ENCODE data around the gene SLC1A7.
"Not testable (repeated sequence)": the region's sequence is repeated elsewhere in the genome, so short reads cannot be mapped to it uniquely, and the experiment has no call there.

The SLC1A7 gene

DNA sequence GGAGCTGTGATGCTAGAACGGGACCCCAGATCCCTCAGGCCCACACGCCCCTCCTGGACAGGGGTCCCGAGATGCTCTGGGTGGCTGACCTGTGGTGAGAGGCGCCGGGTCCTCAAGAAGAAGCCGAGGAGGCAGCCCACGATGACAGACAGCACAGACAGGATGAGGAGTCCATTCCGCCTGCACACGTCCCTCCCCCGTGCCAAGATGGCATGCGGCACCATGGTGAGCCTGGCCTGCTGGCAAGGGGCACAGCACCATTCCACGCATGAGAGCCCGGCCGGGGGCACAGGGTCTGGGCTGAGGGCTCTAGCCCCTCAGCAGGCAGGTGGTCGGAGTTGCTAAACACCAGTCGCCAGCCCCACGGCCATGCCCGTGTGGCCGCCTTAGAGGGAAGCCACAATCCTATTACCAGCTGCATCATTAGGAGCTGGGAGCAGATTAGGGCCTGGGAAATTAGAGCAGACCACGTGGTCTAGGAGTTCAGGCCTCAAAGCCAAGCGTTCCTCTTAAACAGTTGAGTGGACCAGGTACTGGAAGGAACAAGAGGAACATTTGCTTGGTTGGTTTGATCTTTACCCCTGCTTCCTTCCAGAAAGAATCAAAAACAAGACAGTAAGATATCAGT is at the start of gene SLC1A7:
SLC1A7 (minus strand) TSS at position 413 of the 628 bp plus-strand sequence; CDS start at position 224, 189 bp downstream.
- peaks cover 7% of the 10 kb centered on the region for H3K9me3 Mint-ChIP-seq
- no peak for DNase-seq
- no peak within 1 kb of the TSS for H3K27ac Mint-ChIP-seq
- no peaks in the 10 kb centered on the region for H3K4me1 Mint-ChIP-seq (ENCODE audit: low read depth)
- no peak within 1 kb of the TSS for H3K4me3 Mint-ChIP-seq
- H3K27me3 Mint-ChIP-seq: no peaks in the 10 kb centered on the region
- no peaks in the 10 kb centered on the region for H3K36me3 Mint-ChIP-seq (ENCODE audit: low read depth)

GRCh38 chr1:53190210-53190611 is 47.8 kb upstream of the SLC1A7 start:
- H3K4me1 Mint-ChIP-seq (ENCODE audit: low read depth): no peaks in the 10 kb centered on the region

GRCh38 chr1:53189061-53189460 is 46.6 kb upstream of the SLC1A7 start:
- H3K27me3 Mint-ChIP-seq: peaks cover 3% of the 10 kb centered on the region
- no peaks in the 10 kb centered on the region for H3K36me3 Mint-ChIP-seq (ENCODE audit: low read depth)
- no peak for DNase-seq
- H3K9me3 Mint-ChIP-seq: peaks cover 2% of the 10 kb centered on the region
- no peak overlapping the region for H3K4me3 Mint-ChIP-seq
- no peaks in the 10 kb centered on the region for H3K4me1 Mint-ChIP-seq (ENCODE audit: low read depth)
- H3K27ac Mint-ChIP-seq: no peak overlapping the region

More at GRCh38 chr1:53190210-53190611, 47.8 kb upstream of the SLC1A7 start:
- no peaks in the 10 kb centered on the region for H3K36me3 Mint-ChIP-seq (ENCODE audit: low read depth)
- peaks cover 3% of the 10 kb centered on the region for H3K27me3 Mint-ChIP-seq
- no peak overlapping the region for H3K4me3 Mint-ChIP-seq
- DNase-seq: no peak
- no peak overlapping the region for H3K27ac Mint-ChIP-seq
- peaks cover 2% of the 10 kb centered on the region for H3K9me3 Mint-ChIP-seq

DNA sequence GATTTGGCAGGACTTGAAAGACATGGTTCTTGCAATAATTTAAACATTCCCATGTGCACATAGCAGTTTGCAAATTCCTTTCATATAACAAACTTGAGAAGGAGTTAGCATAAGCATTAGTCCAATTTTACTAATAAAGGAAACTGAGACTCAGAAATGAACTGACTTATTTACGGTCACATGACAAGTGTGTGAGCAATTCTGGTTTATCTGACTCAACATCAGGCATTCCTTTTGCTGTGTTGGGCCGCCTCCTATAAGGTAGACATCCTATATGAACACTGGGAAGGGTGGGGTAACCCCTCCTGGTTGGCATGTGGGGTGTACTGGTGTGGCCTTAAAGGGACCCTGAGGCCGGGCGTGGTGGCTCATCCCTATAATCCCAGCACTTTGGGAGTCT is 45.7 kb upstream of the SLC1A7 start:
- Mint-ChIP-seq H3K9me3 (peaks cover 2% of the 10 kb centered on the region), H3K4me3 (no peak overlapping the region), H3K27me3 (peaks cover 3% of the 10 kb centered on the region), H3K36me3 (ENCODE audit: low read depth) (no peaks in the 10 kb centered on the region), H3K27ac (no peak overlapping the region), H3K4me1 (ENCODE audit: low read depth) (no peaks in the 10 kb centered on the region)
- DNase-seq: no peak

DNA sequence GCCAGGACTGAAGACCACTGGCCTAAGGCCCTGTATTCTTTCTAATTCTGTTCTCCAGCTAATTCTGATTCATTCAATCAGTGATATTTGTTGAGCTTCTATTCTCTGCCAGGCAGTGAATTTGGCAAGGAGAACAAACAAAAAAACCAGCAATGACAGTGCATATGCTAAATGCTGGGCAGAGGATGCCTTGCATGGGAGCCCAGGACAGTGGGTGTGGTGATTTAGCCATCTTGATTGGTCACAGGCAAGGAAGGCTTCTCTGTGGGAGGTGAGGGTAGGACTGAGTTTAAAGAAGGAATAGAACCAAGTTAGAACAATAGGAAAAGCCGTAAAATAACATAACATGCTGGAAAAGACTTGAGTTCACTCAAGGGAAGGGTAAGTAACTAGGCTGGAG is 45.0 kb upstream of the SLC1A7 start:
- Mint-ChIP-seq H3K27me3 (peaks cover 3% of the 10 kb centered on the region), H3K36me3 (ENCODE audit: low read depth) (no peaks in the 10 kb centered on the region), H3K4me1 (ENCODE audit: low read depth) (no peaks in the 10 kb centered on the region), H3K4me3 (no peak overlapping the region), H3K9me3 (peaks cover 2% of the 10 kb centered on the region), H3K27ac (no peak overlapping the region)
- DNase-seq: no peak

- H3K36me3 Mint-ChIP-seq (ENCODE audit: low read depth): no peaks in the 10 kb centered on the region
- H3K4me3 Mint-ChIP-seq: no peak overlapping the region
- no peak for DNase-seq
- no peak overlapping the region for H3K27ac Mint-ChIP-seq
- H3K27me3 Mint-ChIP-seq: peaks cover 3% of the 10 kb centered on the region
- H3K4me1 Mint-ChIP-seq (ENCODE audit: low read depth): no peaks in the 10 kb centered on the region
- H3K9me3 Mint-ChIP-seq: no peaks in the 10 kb centered on the region
Observed at GRCh38 chr1:53186533-53186932, 44.1 kb upstream of the SLC1A7 start.

DNA sequence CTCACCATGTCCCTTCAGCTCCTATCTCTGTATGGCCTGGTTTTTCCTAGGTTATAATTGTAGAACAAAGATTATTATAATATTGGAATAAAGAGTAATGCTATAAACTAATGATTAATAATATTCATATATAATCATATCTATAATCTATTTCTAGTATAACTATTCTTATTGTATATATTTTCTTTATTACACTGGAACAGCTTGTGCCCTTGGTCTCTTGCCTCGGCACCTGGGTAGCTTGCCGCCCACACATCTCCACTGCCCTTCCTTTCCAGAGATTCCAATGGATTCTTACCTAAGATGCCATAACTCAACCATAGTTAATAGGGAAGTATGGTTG is 43.5 kb upstream of the SLC1A7 start:
- DNase-seq; H3K4me1 Mint-ChIP-seq (ENCODE audit: low read depth); H3K4me3 Mint-ChIP-seq; H3K27ac Mint-ChIP-seq; H3K36me3 Mint-ChIP-seq (ENCODE audit: low read depth); H3K27me3 Mint-ChIP-seq; H3K9me3 Mint-ChIP-seq: not testable (repeated sequence)

DNA sequence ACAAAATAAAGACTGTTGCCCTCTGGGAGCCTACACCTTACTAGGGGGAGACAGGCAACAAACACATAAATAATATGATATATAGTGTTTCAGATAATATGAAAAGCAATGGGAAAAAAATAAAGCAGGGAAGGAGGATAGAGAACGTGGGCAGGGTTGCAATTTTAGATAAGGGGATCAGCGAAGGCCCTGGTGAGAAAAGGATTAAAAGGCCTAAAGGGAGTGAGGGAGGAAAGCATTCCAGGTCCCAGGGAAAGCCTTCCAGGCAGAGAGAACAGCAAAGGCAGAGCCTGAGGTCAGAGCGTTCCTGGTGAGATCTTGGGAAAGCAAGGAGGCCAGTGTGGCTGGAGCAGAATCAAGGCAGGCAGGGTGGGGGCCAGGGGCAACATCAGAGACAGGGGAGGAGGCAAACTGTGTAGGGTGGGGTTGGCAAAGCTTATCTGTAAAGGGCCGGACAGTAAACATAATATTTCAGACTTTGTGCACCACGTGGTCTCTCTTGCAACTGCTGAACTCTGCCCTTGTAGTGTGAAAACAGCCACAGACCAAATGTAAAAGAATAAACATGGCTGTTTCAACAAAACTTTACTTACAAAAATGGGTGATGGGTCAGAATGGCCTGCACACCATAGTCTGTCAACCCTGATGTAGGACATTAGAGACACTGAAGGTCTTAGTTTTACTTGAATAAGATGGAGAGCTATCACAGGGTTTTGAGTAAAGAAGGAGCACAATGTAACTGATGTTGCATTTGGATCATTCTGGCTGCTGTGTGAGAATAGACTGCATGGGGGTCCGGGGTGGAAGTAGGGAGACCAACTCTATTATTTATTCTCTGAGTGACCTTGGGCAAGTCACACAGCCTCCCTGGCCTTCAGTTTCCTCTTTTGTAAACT is 40.9 kb upstream of the SLC1A7 start:
- Mint-ChIP-seq H3K36me3 (ENCODE audit: low read depth) (no peaks in the 10 kb centered on the region), H3K9me3 (no peaks in the 10 kb centered on the region), H3K4me3 (no peak overlapping the region), H3K27ac (no peak overlapping the region), H3K27me3 (peaks cover 7% of the 10 kb centered on the region), H3K4me1 (ENCODE audit: low read depth) (no peaks in the 10 kb centered on the region)
- DNase-seq: no peak

- H3K27ac Mint-ChIP-seq: no peak overlapping the region
- no peak for DNase-seq
- no peaks in the 10 kb centered on the region for H3K4me1 Mint-ChIP-seq (ENCODE audit: low read depth)
- no peaks in the 10 kb centered on the region for H3K36me3 Mint-ChIP-seq (ENCODE audit: low read depth)
- H3K9me3 Mint-ChIP-seq: no peaks in the 10 kb centered on the region
- peaks cover 7% of the 10 kb centered on the region for H3K27me3 Mint-ChIP-seq
- H3K4me3 Mint-ChIP-seq: no peak overlapping the region
Observed at GRCh38 chr1:53182716-53183094, 40.3 kb upstream of the SLC1A7 start.

GRCh38 chr1:53182111-53182593 is 39.7 kb upstream of the SLC1A7 start:
- Mint-ChIP-seq H3K4me3 (no peak overlapping the region), H3K9me3 (no peaks in the 10 kb centered on the region), H3K27me3 (peaks cover 6% of the 10 kb centered on the region), H3K4me1 (ENCODE audit: low read depth) (no peaks in the 10 kb centered on the region), H3K27ac (no peak overlapping the region), H3K36me3 (ENCODE audit: low read depth) (no peaks in the 10 kb centered on the region)
- DNase-seq: peak; percentile 86

DNA sequence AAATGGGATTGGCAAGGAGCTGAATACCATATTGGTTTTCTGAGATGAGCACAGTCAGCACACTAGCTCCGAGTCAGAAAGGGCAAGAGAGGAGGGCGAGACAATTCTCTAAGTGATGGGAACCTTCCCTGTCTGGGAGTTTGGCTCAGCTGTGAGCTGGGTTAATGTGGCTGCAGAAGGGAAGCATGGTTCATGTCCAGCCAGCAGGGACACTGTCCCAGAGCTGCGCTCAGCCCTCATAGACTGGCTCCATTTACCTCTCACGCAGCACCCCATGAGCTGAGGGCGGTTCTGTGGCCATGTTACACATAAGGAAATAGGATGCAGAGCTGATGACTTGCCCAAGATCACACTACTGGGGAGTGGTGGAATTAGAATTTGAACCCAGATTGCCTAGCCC is 38.5 kb upstream of the SLC1A7 start:
- DNase-seq: no peak
- Mint-ChIP-seq H3K4me3 (no peak overlapping the region), H3K27ac (no peak overlapping the region), H3K27me3 (peaks cover 11% of the 10 kb centered on the region), H3K4me1 (ENCODE audit: low read depth) (no peaks in the 10 kb centered on the region), H3K9me3 (no peaks in the 10 kb centered on the region), H3K36me3 (ENCODE audit: low read depth) (no peaks in the 10 kb centered on the region)

- Mint-ChIP-seq H3K4me3 (no peak overlapping the region), H3K4me1 (ENCODE audit: low read depth) (no peaks in the 10 kb centered on the region), H3K36me3 (ENCODE audit: low read depth) (no peaks in the 10 kb centered on the region), H3K27me3 (peaks cover 15% of the 10 kb centered on the region), H3K27ac (no peak overlapping the region), H3K9me3 (no peaks in the 10 kb centered on the region)
- no peak for DNase-seq
Observed at GRCh38 chr1:53180226-53180625, 37.8 kb upstream of the SLC1A7 start.

DNA sequence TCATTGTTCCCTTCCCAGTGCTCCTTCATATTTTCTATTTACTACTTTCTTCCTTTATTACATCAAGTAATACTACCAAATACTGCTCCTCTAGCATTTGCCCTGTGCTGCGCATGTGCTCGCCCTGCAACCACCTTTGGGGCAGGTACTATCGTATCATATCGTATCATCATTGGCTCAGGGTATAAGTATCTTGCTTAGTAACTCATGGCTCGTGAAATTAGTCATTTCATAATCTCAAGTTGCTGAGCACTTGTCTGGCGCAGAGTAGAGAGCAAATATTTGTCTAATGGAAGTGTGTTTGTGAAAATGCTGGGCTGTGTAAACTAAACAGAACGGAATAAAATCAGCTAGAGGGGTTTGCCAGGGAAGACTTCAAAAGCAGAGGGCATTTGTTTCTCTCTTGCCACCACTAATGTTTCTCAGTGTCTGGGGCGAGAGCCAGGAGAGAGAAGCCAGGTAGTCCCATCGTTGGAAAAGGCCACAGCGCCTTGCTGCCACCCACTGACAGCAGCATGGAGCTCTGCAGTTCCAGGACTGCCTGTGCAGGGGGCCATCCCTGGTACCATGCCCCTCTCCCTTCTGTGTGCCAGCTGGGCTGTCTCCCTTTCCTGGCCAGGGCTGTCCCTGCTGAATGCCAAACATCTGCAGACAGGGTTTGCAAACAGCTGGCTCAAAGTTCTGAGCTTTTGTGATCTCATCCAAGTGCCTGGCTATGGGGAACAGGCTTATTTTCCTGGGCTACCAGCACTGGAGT is 34.2 kb upstream of the SLC1A7 start:
- no peak overlapping the region for H3K4me3 Mint-ChIP-seq
- DNase-seq: no peak
- H3K27me3 Mint-ChIP-seq: peaks cover 20% of the 10 kb centered on the region
- H3K4me1 Mint-ChIP-seq (ENCODE audit: low read depth): no peaks in the 10 kb centered on the region
- no peak overlapping the region for H3K27ac Mint-ChIP-seq
- no peaks in the 10 kb centered on the region for H3K9me3 Mint-ChIP-seq
- H3K36me3 Mint-ChIP-seq (ENCODE audit: low read depth): no peaks in the 10 kb centered on the region

DNA sequence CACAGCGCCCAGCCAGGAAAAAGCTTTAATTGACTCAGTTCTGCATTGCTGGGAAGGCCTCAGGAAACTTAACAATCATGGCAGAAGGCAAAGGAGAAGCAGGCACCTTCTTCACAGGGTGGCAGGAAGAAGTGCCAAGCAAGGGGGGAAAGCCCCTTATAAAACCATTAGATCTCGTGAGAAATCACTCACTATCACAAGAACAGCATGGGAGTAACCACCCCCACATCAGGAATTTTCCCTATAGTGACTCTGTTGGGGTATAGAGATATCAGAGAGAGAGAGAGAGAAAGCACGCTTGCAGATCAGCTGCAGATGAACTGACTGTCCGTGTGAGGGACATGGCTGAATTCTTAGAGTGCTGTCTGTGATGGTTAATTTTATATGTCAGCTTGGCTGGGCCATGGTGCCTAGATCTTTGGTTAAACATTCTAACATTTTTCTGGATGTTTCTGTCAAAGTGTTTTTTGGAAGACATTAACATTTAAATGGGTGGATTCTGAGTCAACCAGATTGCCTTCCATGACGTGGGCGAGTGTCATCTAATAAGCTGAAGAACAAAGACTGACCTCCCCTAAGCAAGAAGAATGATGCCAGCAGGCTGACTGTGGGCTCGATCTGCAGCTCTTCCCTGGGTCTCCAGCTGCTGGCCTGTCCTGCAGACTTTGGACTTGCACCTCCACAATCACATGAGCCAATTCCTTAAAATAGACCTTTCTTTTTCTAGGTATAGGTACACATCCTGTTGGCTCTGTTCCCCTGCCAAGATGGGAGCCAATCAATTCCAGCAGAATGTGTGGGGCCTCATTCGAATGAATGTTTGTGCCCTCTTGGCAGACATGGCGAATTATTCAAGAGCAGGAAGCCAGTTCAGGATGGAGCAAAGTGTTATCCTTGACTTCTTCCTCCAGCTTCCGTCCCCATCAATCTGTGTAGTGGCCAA is 32.8 kb upstream of the SLC1A7 start:
- Mint-ChIP-seq H3K4me1 (ENCODE audit: low read depth) (no peaks in the 10 kb centered on the region), H3K27me3 (peaks cover 16% of the 10 kb centered on the region), H3K9me3 (no peaks in the 10 kb centered on the region), H3K27ac (no peak overlapping the region), H3K36me3 (ENCODE audit: low read depth) (no peaks in the 10 kb centered on the region), H3K4me3 (no peak overlapping the region)
- no peak for DNase-seq
